GM19238 (cell line): Measurements from ENCODE around the gene ADSS2.

Experiments used
- DNase-seq: peaks from one replicate; pipeline ENCODE4 v3.0.0; 2011; ENCODE audit warnings: low spot score; ENCODE audit not compliant: insufficient read length

The ADSS2 gene

GRCh38 chr1:244445320-244446181 lies 6.2 kb downstream of the ADSS2 start:
- no peak for DNase-seq

GRCh38 chr1:244444854-244445253 lies 6.9 kb downstream of the ADSS2 start:
- no peak for DNase-seq

- DNase-seq = no peak
Observed at GRCh38 chr1:244442850-244443249, 8.9 kb downstream of the ADSS2 start.

GRCh38 chr1:244439391-244440032 lies 12.2 kb downstream of the ADSS2 start:
- DNase-seq = no peak

- no peak for DNase-seq
Observed at GRCh38 chr1:244437086-244437468, 14.6 kb downstream of the ADSS2 start.

- DNase-seq = no peak
Observed at GRCh38 chr1:244436336-244437085, 15.2 kb downstream of the ADSS2 start.

- no peak for DNase-seq
Observed at GRCh38 chr1:244435562-244436205, 16.0 kb downstream of the ADSS2 start.

- no peak for DNase-seq
Observed at GRCh38 chr1:244431166-244431565, 20.5 kb downstream of the ADSS2 start.

- DNase-seq = no peak
Observed at GRCh38 chr1:244429818-244430217, 21.9 kb downstream of the ADSS2 start.

GRCh38 chr1:244427647-244428046 lies 24.1 kb downstream of the ADSS2 start:
- DNase-seq = no peak

GRCh38 chr1:244424649-244425334 lies 26.9 kb downstream of the ADSS2 start:
- no peak for DNase-seq

- DNase-seq = no peak
Observed at GRCh38 chr1:244422174-244422573, 29.5 kb downstream of the ADSS2 start.

GRCh38 chr1:244419024-244419423 lies 32.7 kb downstream of the ADSS2 start:
- no peak for DNase-seq

- DNase-seq = no peak
Observed at GRCh38 chr1:244414543-244414942, 37.2 kb downstream of the ADSS2 start.

GRCh38 chr1:244413736-244414135 lies 38.0 kb downstream of the ADSS2 start:
- DNase-seq = no peak

GRCh38 chr1:244412176-244412575 lies 39.5 kb downstream of the ADSS2 start:
- DNase-seq = no peak

- DNase-seq = no peak
Observed at GRCh38 chr1:244409701-244410100, 42.0 kb downstream of the ADSS2 start.

- DNase-seq = peak; percentile 30
Observed at GRCh38 chr1:244406337-244406736, 45.4 kb downstream of the ADSS2 start.

GRCh38 chr1:244405856-244406255 lies 45.9 kb downstream of the ADSS2 start:
- DNase-seq = no peak

- DNase-seq = no peak
Observed at GRCh38 chr1:244403431-244403830, 48.3 kb downstream of the ADSS2 start.

GRCh38 chr1:244400974-244401373 lies 50.7 kb downstream of the ADSS2 start:
- no peak for DNase-seq
